GM12878 (cell line): ENCODE measurements around the gene TEDC1. TPM values are rescaled to one million over a fixed set of nuclear protein-coding genes. Genes with fewer than 3 reads are reported as not detected.

ENCODE experiments used
- ATAC-seq: fragments of 200-7000 bp; cut with Tn5 transposase; 3 replicates; pipeline ENCODE4 v1.9.1; 2020; ENCODE audit warnings: mild to moderate bottlenecking, moderate library complexity
- BruUV-seq: library from RNA; stranded (reverse); fragments of 400-500 nt; replicated peaks from 2 replicates; lab custom pipeline; 2021; lab: Mats Ljungman, UMichigan
- CTCF ChIA-PET: fragments of 300-600 bp; sonication (Branson Sonifier 250); formaldehyde crosslinking; extraction: SDS; loops from one replicate; lab custom pipeline; 2021; ENCODE audit warnings: inconsistent platforms; lab: Yijun Ruan, JAX
- POLR2A ChIA-PET: fragments of 350-600 bp; formaldehyde crosslinking; extraction: SDS; loops from one replicate; lab custom pipeline; 2021; ENCODE audit warnings: inconsistent platforms; lab: Charles Lee
- RAD21 ChIA-PET: fragments of 300-600 bp; sonication (Branson Sonifier 250); formaldehyde crosslinking; loops from one replicate; lab custom pipeline; 2023; ENCODE audit warnings: antibody characterized with exemption; ENCODE audit not compliant: unreplicated experiment; lab: Charles Lee
- SMC1A ChIA-PET: fragments of 300-600 bp; sonication (Branson Sonifier 250); formaldehyde crosslinking; loops from one replicate; lab custom pipeline; 2023; ENCODE audit not compliant: unreplicated experiment, uncharacterized antibody; lab: Charles Lee
- DNase-seq: peaks from one replicate; pipeline ENCODE4 v3.0.0-alpha.2; 2011; ENCODE audit warnings: low read depth, low spot score
- FAIRE-seq: peaks from 3 replicates; lab custom pipeline; 2011; peaks lifted over from hg19 to GRCh38; lab: Jason Lieb, UNC
- H2AFZ ChIP-seq: 2 replicates; pipeline ENCODE4 v1.6.0; 2011; ENCODE audit warnings: low read depth, low read length, control low read depth; ENCODE audit not compliant: control insufficient read depth
- H3K27ac ChIP-seq: 2 replicates; pipeline ENCODE4 v1.5.1; 2011; ENCODE audit warnings: control low read depth; ENCODE audit not compliant: control insufficient read depth, insufficient read depth
- H3K27me3 ChIP-seq, 2 experiments: replicated peaks in 1 of 2; 2 replicates each; pipeline versions ENCODE4 v1.6.0 to v1.6.1; 2011; ENCODE audit warnings: low read length in 1 of 2; ENCODE audit not compliant: control insufficient read depth in 2 of 2, insufficient read depth in 2 of 2
- H3K36me3 ChIP-seq, 2 experiments: 2 replicates each; pipeline ENCODE4 v1.5.1; 2011; ENCODE audit warnings: low read length in 1 of 2; ENCODE audit not compliant: control insufficient read depth in 2 of 2, insufficient read depth in 2 of 2
- H3K4me1 ChIP-seq: 2 replicates; pipeline ENCODE4 v1.6.1; 2011; ENCODE audit warnings: mild to moderate bottlenecking, low read length, moderate library complexity, mixed read lengths; ENCODE audit not compliant: control insufficient read depth, insufficient read depth
- H3K4me2 ChIP-seq: 2 replicates; pipeline ENCODE4 v1.6.0; 2011; ENCODE audit warnings: control low read depth; ENCODE audit not compliant: control insufficient read depth, insufficient read depth
- H3K4me3 ChIP-seq: fragments of 200-600 bp; sonication (generic); 2 replicates; pipeline ENCODE4 v1.5.1; 2016
- H3K79me2 ChIP-seq: 2 replicates; pipeline ENCODE4 v1.6.0; 2011; ENCODE audit warnings: low read length; ENCODE audit not compliant: control insufficient read depth, insufficient read depth
- H3K9ac ChIP-seq: 2 replicates; pipeline ENCODE4 v1.8.0; 2011; ENCODE audit warnings: low read length, control low read depth, mixed read lengths; ENCODE audit not compliant: control insufficient read depth, insufficient read depth
- H3K9me3 ChIP-seq: replicated peaks from 3 replicates; pipeline ENCODE4 v1.5.1; 2011; ENCODE audit warnings: mild to moderate bottlenecking, low read length; ENCODE audit not compliant: control insufficient read depth, insufficient read depth
- H4K20me1 ChIP-seq: 2 replicates; pipeline ENCODE4 v1.6.0; 2011; ENCODE audit not compliant: control insufficient read depth, insufficient read depth
- HDAC2 ChIP-seq: fragments of 200-600 bp; sonication (generic); IDR thresholded peaks from 2 replicates; pipeline ENCODE4 v1.6.1; 2017
- KDM1A ChIP-seq: fragments of 200-600 bp; sonication (generic); IDR thresholded peaks from 2 replicates; pipeline ENCODE4 v1.6.1; 2016; ENCODE audit warnings: borderline replicate concordance
- NFXL1 ChIP-seq: fragments of 450-650 bp; IDR thresholded peaks from 2 replicates; pipeline ENCODE4 v1.6.1; 2017; ENCODE audit warnings: antibody characterized with exemption, mild to moderate bottlenecking, borderline replicate concordance
- POLR2A ChIP-seq: IDR thresholded peaks from 2 replicates; pipeline ENCODE4 v1.6.1; 2011; ENCODE audit warnings: low read depth, mild to moderate bottlenecking, low read length
- SKIL ChIP-seq: fragments of 450-650 bp; IDR thresholded peaks from 2 replicates; pipeline ENCODE4 v1.6.1; 2017; ENCODE audit warnings: mild to moderate bottlenecking, low read depth, inconsistent platforms; ENCODE audit not compliant: poor library complexity, severe bottlenecking
- STAT1 ChIP-seq: fragments of 450-650 bp; conservative IDR thresholded peaks from 2 replicates; pipeline ENCODE4 v1.6.1; 2014; ENCODE audit warnings: antibody characterized with exemption, mild to moderate bottlenecking
- ZNF592 ChIP-seq: fragments of 450-650 bp; IDR thresholded peaks from 2 replicates; pipeline ENCODE4 v1.6.1; 2017; ENCODE audit warnings: mild to moderate bottlenecking, moderate library complexity
- WGBS: methylation state at CpG from one replicate; pipeline ENCODE4 v1.1.6; 2016; ENCODE audit warnings: low lambda C conversion rate; ENCODE audit not compliant: insufficient replicate concordance, insufficient coverage; ENCODE audit errors: missing lambda C conversion rate; 5-methylcytosine and 5-hydroxymethylcytosine counted together
- in situ Hi-C: fragments of 300-500 bp; cut with MboI; formaldehyde crosslinking; loops from 9 replicates; pipeline ENCODE4 v1.14.3; 2018; ENCODE audit warnings: mixed read lengths
- intact Hi-C: fragments of 100-400 bp; cut with micrococcal nuclease; formaldehyde crosslinking; loops from one replicate; pipeline ENCODE4 v1.14.2; 2022; ENCODE audit not compliant: unreplicated experiment
- polyA plus RNA-seq, 11 experiments: library from polyadenylated mRNA; depleted of rRNA in 4 of 11; unstranded in 6 of 11; stranded (reverse) in 5 of 11; fragments of >200 nt; fragmentation: Nextera tagmentation in 4 of 11; fragmentation: Illumina TruSeq in 1 of 11; extraction: Ambion mirVana in 4 of 11; extraction: Trizol in 1 of 11; gene quantifications; 1 replicate in 1 of 11; 2 replicates in 10 of 11; pipeline versions ENCODE4 v1.2.1 to v1.2.3, GENCODE V29; 2011 to 2016; ENCODE audit warnings: inconsistent platforms in 2 of 11, missing spikeins in 2 of 11, low read depth in 1 of 11
- total RNA-seq, 4 experiments: library from RNA; depleted of rRNA in 3 of 4; stranded (reverse); fragments of >200 nt in 3 of 4; fragmentation: Illumina TruSeq in 1 of 4; extraction: Trizol in 1 of 4; gene quantifications; 2 replicates each; pipeline versions ENCODE4 v1.2.1 to v1.2.3, GENCODE V29; 2013 to 2021

TEDC1 gene
- total and polyA plus RNA-seq, 10 of the 15 experiments (the other 5 are each of a cell fraction or from before 2014, with no cell fraction given) = 0.19 to 34.2 (median 14.5) TPM

- no peak for FAIRE-seq
- in situ Hi-C loops (no loop called here), intact Hi-C loops (loop anchor here (1.0 to 5.0 kb wide), 2 partner anchors 37 to 189 kb away; partner anchors contain the start of genes BRF1 and TMEM121)
- Histone ChIP-seq H3K9me3 (no peaks in the 10 kb centered on the region), H3K36me3 (no peaks in the 10 kb centered on the region; a peak in 1 of 4 replicates), H3K9ac (peak overlapping the region; percentile 77), H3K4me3 (peak overlapping the region; percentile 84), H3K4me2 (peak overlapping the region; percentile 100), H4K20me1 (no peaks in the 10 kb centered on the region), H3K4me1 (peaks cover 28% of the 10 kb centered on the region), H3K79me2 (peaks cover 8% of the 10 kb centered on the region), H3K27ac (peak overlapping the region; percentile 67), H3K27me3 (no peaks in the 10 kb centered on the region), H2AFZ (peak overlapping the region; percentile 75)
- RAD21 ChIA-PET = interaction anchor here (0.6 to 2.5 kb wide), 8 partner anchors 9 to 197 kb away, joined by 3 to 74 read pairs (median 4); no protein-coding TSS in a partner anchor
- DNase-seq = no peak
- no peak for ATAC-seq
- SMC1A ChIA-PET = interaction anchor here (1.1 to 2.7 kb wide), 4 partner anchors 9 to 119 kb away, joined by 4 to 39 read pairs (median 12); no protein-coding TSS in a partner anchor
- no TSS peak for BruUV-seq
- CTCF ChIA-PET = interaction anchor here (0.6 to 4.4 kb wide), 17 partner anchors 9 to 179 kb away, joined by 3 to 103 read pairs (median 4); no protein-coding TSS in a partner anchor
- TF ChIP-seq HDAC2 (no peak), POLR2A (peak; percentile 35; the same call in 1 of the 2 replicates), STAT1 (no peak), NFXL1 (0 out of 2 replicates have a peak, but pooled peaks have one; percentile 50)
- POLR2A ChIA-PET = interaction anchor here (0.6 to 2.0 kb wide), 5 partner anchors 9 to 124 kb away, joined by 3 to 23 read pairs (median 4); no protein-coding TSS in a partner anchor
- 1% methylated on average over 33 of the region's 33 CpGs for WGBS
Measured at GRCh38 chr14:105490267-105490571, 827 bp upstream of the TEDC1 start.

- ATAC-seq = peak; percentile 37
- no TSS peak for BruUV-seq
- peak; percentile 58 for DNase-seq
- H3K4me3 ChIP-seq = peak overlapping the region; percentile 73
- ChIA-PET CTCF (interaction anchor here (0.9 to 4.4 kb wide), 5 partner anchors 10 to 817 kb away, joined by 3 to 103 read pairs (median 3); no protein-coding TSS in a partner anchor), SMC1A (interaction anchor here (2.7 kb wide), 1 partner anchor 10 kb away, joined by 39 read pairs; no protein-coding TSS in a partner anchor), POLR2A (interaction anchor here (0.6 to 1.1 kb wide), 3 partner anchors 9 to 322 kb away, joined by 3 to 4 read pairs (median 3); no protein-coding TSS in a partner anchor), RAD21 (interaction anchor here (0.6 to 2.1 kb wide), 4 partner anchors 9 to 808 kb away, joined by 3 to 9 read pairs (median 4); no protein-coding TSS in a partner anchor)
- intact Hi-C loops (loop anchor here (5.0 kb wide), 1 partner anchor 36 kb away; the partner anchor contains the start of gene TMEM121), in situ Hi-C loops (no loop called here)
- H3K9ac ChIP-seq = peak overlapping the region; percentile 73
- H2AFZ ChIP-seq = peak overlapping the region; percentile 92
- FAIRE-seq = no peak
- H3K4me1 ChIP-seq = peaks cover 19% of the 10 kb centered on the region
- peak overlapping the region; percentile 58 for H3K27ac ChIP-seq
- no peaks in the 10 kb centered on the region for H4K20me1 ChIP-seq
- H3K79me2 ChIP-seq = peaks cover 8% of the 10 kb centered on the region
- H3K36me3 ChIP-seq = no peaks in the 10 kb centered on the region; a peak in 1 of 4 replicates
- under 1% methylated on average over 34 of the region's 53 CpGs for WGBS
- H3K27me3 ChIP-seq = no peaks in the 10 kb centered on the region
- no peaks in the 10 kb centered on the region for H3K9me3 ChIP-seq
- H3K4me2 ChIP-seq = peak overlapping the region; percentile 93
- TF ChIP-seq KDM1A (no peak), ZNF592 (no peak), SKIL (no peak)
Measured at GRCh38 chr14:105491366-105491973, 424 bp downstream of the TEDC1 start.
